ENCODE measurements around the gene MTUS2.

DNA sequence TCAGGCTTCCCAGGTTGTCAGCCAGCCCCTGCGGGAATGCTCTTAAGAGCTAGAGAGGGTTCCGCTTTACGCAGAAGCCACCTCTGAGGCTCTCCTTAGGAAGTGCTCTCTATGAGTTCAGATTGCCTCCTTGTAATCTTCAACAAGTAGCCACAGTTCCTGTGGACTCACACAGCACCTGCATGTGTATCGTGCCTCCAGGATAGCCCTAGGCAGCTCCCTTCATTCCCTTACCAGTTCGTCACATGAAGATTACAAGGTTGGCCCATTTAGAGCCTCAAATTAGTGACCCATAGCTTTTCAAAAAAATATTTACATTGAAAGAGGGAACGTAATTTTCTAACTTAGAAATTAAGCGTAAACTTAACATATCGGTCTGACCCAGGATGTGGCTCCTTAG lies 284.3 kb downstream of the MTUS2 start:
- TF ChIP-seq POLR2AphosphoS5 (IDR thresholded peaks at IDR 0.05; ENCODE audit: low read depth, low read length) = no peak
- TF ChIP-seq SPI1 (IDR thresholded peaks at IDR 0.05; ENCODE audit: low read depth, low read length) = no peak
- TF ChIP-seq POLR2A (IDR thresholded peaks at IDR 0.05; ENCODE audit: low read depth, low read length) = no peak
- no peak for TF ChIP-seq POU2F2 (IDR thresholded peaks at IDR 0.05; ENCODE audit: low read depth, low read length)
